Peyer's patch (tissue), 4 donors: ENCODE data around the gene GPR146.

ENCODE experiments used
- POLR2A ChIP-seq, 2 donors: fragments of 450-650 bp; IDR thresholded peaks; one replicate each; pipeline ENCODE4 v1.5.1; 2017; ENCODE audit warnings: antibody characterized with exemption in 2 of 2, mild to moderate bottlenecking in 2 of 2, moderate library complexity in 2 of 2
- TF ChIP-seq, protein P1 (sequence below), 6 experiments: fragments of 450-650 bp in 4 of 6; fragments of 200-600 bp in 2 of 6; sonication (generic) in 1 of 6; IDR thresholded peaks; one replicate each; pipeline ENCODE4 v1.5.1; 2017 to 2019; ENCODE audit warnings: antibody characterized with exemption in 6 of 6, mild to moderate bottlenecking in 3 of 6, moderate library complexity in 1 of 6

DNA sequence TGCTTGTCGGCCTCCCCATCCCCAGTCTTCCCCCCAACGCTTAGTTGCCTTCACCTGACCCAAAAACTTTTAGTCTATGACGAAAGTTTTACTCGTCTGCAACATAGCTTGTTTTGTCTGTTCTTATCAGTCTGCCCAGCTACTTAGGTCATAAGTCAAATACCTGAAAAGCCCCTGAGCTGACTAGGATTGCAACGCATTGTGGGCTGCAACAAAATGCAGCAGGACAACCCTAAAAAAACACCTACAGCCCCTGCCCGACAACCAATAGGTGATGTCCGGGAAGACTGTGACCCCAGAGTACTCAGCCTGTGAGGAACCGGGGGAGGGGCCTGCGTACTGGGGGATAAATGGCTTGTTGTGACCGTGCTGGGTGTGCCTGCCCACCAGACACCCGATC lies 24.3 kb downstream of the GPR146 start:
- TF ChIP-seq, protein P1, sequence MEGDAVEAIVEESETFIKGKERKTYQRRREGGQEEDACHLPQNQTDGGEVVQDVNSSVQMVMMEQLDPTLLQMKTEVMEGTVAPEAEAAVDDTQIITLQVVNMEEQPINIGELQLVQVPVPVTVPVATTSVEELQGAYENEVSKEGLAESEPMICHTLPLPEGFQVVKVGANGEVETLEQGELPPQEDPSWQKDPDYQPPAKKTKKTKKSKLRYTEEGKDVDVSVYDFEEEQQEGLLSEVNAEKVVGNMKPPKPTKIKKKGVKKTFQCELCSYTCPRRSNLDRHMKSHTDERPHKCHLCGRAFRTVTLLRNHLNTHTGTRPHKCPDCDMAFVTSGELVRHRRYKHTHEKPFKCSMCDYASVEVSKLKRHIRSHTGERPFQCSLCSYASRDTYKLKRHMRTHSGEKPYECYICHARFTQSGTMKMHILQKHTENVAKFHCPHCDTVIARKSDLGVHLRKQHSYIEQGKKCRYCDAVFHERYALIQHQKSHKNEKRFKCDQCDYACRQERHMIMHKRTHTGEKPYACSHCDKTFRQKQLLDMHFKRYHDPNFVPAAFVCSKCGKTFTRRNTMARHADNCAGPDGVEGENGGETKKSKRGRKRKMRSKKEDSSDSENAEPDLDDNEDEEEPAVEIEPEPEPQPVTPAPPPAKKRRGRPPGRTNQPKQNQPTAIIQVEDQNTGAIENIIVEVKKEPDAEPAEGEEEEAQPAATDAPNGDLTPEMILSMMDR (IDR thresholded peaks at IDR 0.05), result no peak
- no peak for TF ChIP-seq POLR2A (IDR thresholded peaks at IDR 0.05)
